CD4-positive, alpha-beta memory T cell (primary cell): ENCODE results near the gene LRRC53. TPM values are rescaled to one million over a fixed set of nuclear protein-coding genes. Genes with fewer than 3 reads are reported as not detected.
A peak's percentile ranks its signal among the peaks of the same experiment; 100 is the strongest.

Experiments used
- CTCF ChIA-PET: fragments of 350-600 bp; sonication (Branson Sonifier 250); formaldehyde crosslinking; loops from one replicate; lab custom pipeline; 2021; ENCODE audit warnings: inconsistent platforms; ENCODE audit not compliant: partially characterized antibody; lab: Charles Lee
- POLR2A ChIA-PET: fragments of 350-600 bp; sonication (Branson Sonifier 250); formaldehyde crosslinking; loops from one replicate; lab custom pipeline; 2021; ENCODE audit not compliant: partially characterized antibody; lab: Charles Lee
- DNase-seq, 5 donors: peaks; one replicate each; pipeline versions ENCODE4 v3.0.0 to v3.0.0-alpha.2; 2020 to 2022; ENCODE audit warnings: mixed read lengths in 1 of 5
- H3K27ac ChIP-seq: one replicate; pipeline ENCODE4 v1.7.0; 2013; ENCODE audit warnings: low read depth, low read length
- H3K27me3 ChIP-seq: 2 replicates; pipeline ENCODE4 v1.7.0; 2013; ENCODE audit warnings: mild to moderate bottlenecking, low read length, moderate library complexity; ENCODE audit not compliant: insufficient read depth
- H3K36me3 ChIP-seq: 2 replicates; pipeline ENCODE4 v1.7.0; 2013; ENCODE audit warnings: mild to moderate bottlenecking, low read length, moderate library complexity; ENCODE audit not compliant: insufficient read depth
- H3K4me1 ChIP-seq: 2 replicates; pipeline ENCODE4 v1.7.0; 2013; ENCODE audit warnings: mild to moderate bottlenecking, low read length, moderate library complexity; ENCODE audit not compliant: insufficient read depth
- H3K4me3 ChIP-seq, 2 donors: one replicate each; pipeline ENCODE4 v1.7.0; 2013; ENCODE audit warnings: low read length in 2 of 2, mild to moderate bottlenecking in 1 of 2
- H3K9me3 ChIP-seq, 2 donors: one replicate each; pipeline ENCODE4 v1.7.0; 2013; ENCODE audit warnings: low read length in 2 of 2, control low read depth in 1 of 2; ENCODE audit not compliant: control insufficient read depth in 1 of 2
- H3K27ac Mint-ChIP-seq, 7 donors: one replicate each; pipeline ENCODE4 v1.8.0; 2020 to 2021; ENCODE audit warnings: mixed read lengths in 7 of 7, mild to moderate bottlenecking in 6 of 7, inconsistent platforms in 3 of 7, moderate library complexity in 3 of 7
- H3K27me3 Mint-ChIP-seq, 2 donors: one replicate each; pipeline ENCODE4 v1.8.0; 2020 to 2021; ENCODE audit warnings: mixed read lengths in 2 of 2
- H3K36me3 Mint-ChIP-seq, 2 donors: one replicate each; pipeline ENCODE4 v1.8.0; 2020 to 2021; ENCODE audit warnings: mixed read lengths in 2 of 2, inconsistent platforms in 1 of 2, mild to moderate bottlenecking in 1 of 2
- H3K4me1 Mint-ChIP-seq, 4 donors: one replicate each; pipeline ENCODE4 v1.8.0; 2020 to 2021; ENCODE audit warnings: mixed read lengths in 4 of 4, mild to moderate bottlenecking in 1 of 4
- H3K4me3 Mint-ChIP-seq, 8 donors: one replicate each; pipeline ENCODE4 v1.8.0; 2020 to 2021; ENCODE audit warnings: mixed read lengths in 8 of 8, mild to moderate bottlenecking in 7 of 8, moderate library complexity in 6 of 8, inconsistent platforms in 3 of 8
- H3K9me3 Mint-ChIP-seq, 8 donors: one replicate each; pipeline ENCODE4 v1.8.0; 2020 to 2021; ENCODE audit warnings: mixed read lengths in 8 of 8, mild to moderate bottlenecking in 5 of 8, inconsistent platforms in 3 of 8, moderate library complexity in 1 of 8
- intact Hi-C: fragments of 100-400 bp; cut with micrococcal nuclease; formaldehyde crosslinking; loops from one replicate; pipeline ENCODE4 v1.15.1; 2023
- polyA plus RNA-seq, 2 donors: library from polyadenylated mRNA; unstranded; fragments of 300-500 nt; fragmentation: Illumina TruSeq; gene quantifications; one replicate each; pipeline ENCODE4 v1.2.3, GENCODE V29; 2021
- total RNA-seq, 2 experiments: library from RNA; stranded (reverse); gene quantifications; one replicate each; pipeline ENCODE4 v1.2.3, GENCODE V29; 2021

The LRRC53 gene
- total and polyA plus RNA-seq, 4 experiments from 2014 or later = not detected

- Mint-ChIP-seq H3K4me1 (no peaks in the 10 kb centered on the region), H3K27ac (no peak overlapping the region), H3K27me3 (no peaks in the 10 kb centered on the region), H3K9me3 (peaks cover 0 to 6% (median 0%) of the 10 kb centered on the region in 8 donors), H3K4me3 (no peak overlapping the region), H3K36me3 (no peaks in the 10 kb centered on the region)
- Histone ChIP-seq H3K27ac (no peak overlapping the region), H3K9me3 (no peaks in the 10 kb centered on the region), H3K27me3 (no peaks in the 10 kb centered on the region), H3K36me3 (no peaks in the 10 kb centered on the region), H3K4me1 (no peaks in the 10 kb centered on the region), H3K4me3 (no peak overlapping the region)
- ChIA-PET CTCF (no interaction called here), POLR2A (no interaction called here)
- intact Hi-C loops = no loop called here
- no peak for DNase-seq
Observed at GRCh38 chr1:74455390-74455789, 57.0 kb downstream of the LRRC53 start.

- intact Hi-C loops = no loop called here
- Histone ChIP-seq H3K4me3 (no peak overlapping the region), H3K27ac (no peak overlapping the region), H3K27me3 (no peaks in the 10 kb centered on the region), H3K9me3 (no peaks in the 10 kb centered on the region), H3K4me1 (no peaks in the 10 kb centered on the region), H3K36me3 (no peaks in the 10 kb centered on the region)
- Mint-ChIP-seq H3K4me1 (no peaks in the 10 kb centered on the region), H3K27me3 (no peaks in the 10 kb centered on the region), H3K27ac (no peak overlapping the region), H3K36me3 (no peaks in the 10 kb centered on the region), H3K9me3 (peaks cover 0 to 6% (median 0%) of the 10 kb centered on the region in 8 donors), H3K4me3 (no peak overlapping the region)
- ChIA-PET POLR2A (no interaction called here), CTCF (no interaction called here)
- DNase-seq = no peak
Observed at GRCh38 chr1:74453277-74453676, 59.1 kb downstream of the LRRC53 start.

GRCh38 chr1:74452035-74452434, 60.4 kb downstream of the LRRC53 start:
- H3K9me3 Mint-ChIP-seq = peaks cover 0 to 6% (median 0%) of the 10 kb centered on the region in 8 donors
- intact Hi-C loops = no loop called here

GRCh38 chr1:74437035-74437434, 75.4 kb downstream of the LRRC53 start:
- Mint-ChIP-seq H3K27ac (peak overlapping the region in 1 of 7 donors; percentile 19), H3K36me3 (no peaks in the 10 kb centered on the region), H3K4me3 (no peak overlapping the region), H3K4me1 (no peaks in the 10 kb centered on the region), H3K9me3 (peaks cover 0 to 4% (median 0%) of the 10 kb centered on the region in 8 donors), H3K27me3 (peaks cover 0 to 4% of the 10 kb centered on the region in 2 donors)
- no peak overlapping the region for H3K4me3 ChIP-seq
- ChIA-PET CTCF (no interaction called here), POLR2A (no interaction called here)
- no peak overlapping the region for H3K27ac ChIP-seq
- intact Hi-C loops = no loop called here
- DNase-seq = no peak
- H3K4me1 ChIP-seq = no peaks in the 10 kb centered on the region
- no peaks in the 10 kb centered on the region for H3K9me3 ChIP-seq
- no peaks in the 10 kb centered on the region for H3K27me3 ChIP-seq
- H3K36me3 ChIP-seq = no peaks in the 10 kb centered on the region

More at GRCh38 chr1:74452035-74452434, 60.4 kb downstream of the LRRC53 start:
- H3K27me3 Mint-ChIP-seq = no peaks in the 10 kb centered on the region
- H3K4me3 Mint-ChIP-seq = no peak overlapping the region
- H3K27ac Mint-ChIP-seq = no peak overlapping the region
- no peaks in the 10 kb centered on the region for H3K4me1 ChIP-seq
- H3K9me3 ChIP-seq = no peaks in the 10 kb centered on the region
- no peaks in the 10 kb centered on the region for H3K36me3 ChIP-seq
- H3K27me3 ChIP-seq = no peaks in the 10 kb centered on the region
- H3K27ac ChIP-seq = no peak overlapping the region
- no peaks in the 10 kb centered on the region for H3K36me3 Mint-ChIP-seq
- no peak overlapping the region for H3K4me3 ChIP-seq
- no peak for DNase-seq
- CTCF ChIA-PET = no interaction called here
- POLR2A ChIA-PET = no interaction called here
- no peaks in the 10 kb centered on the region for H3K4me1 Mint-ChIP-seq

- ChIA-PET CTCF (no interaction called here), POLR2A (no interaction called here)
- no peak for DNase-seq
- Histone ChIP-seq H3K27me3 (no peaks in the 10 kb centered on the region), H3K4me1 (no peaks in the 10 kb centered on the region), H3K9me3 (no peaks in the 10 kb centered on the region), H3K27ac (no peak overlapping the region), H3K4me3 (no peak overlapping the region), H3K36me3 (no peaks in the 10 kb centered on the region)
- Mint-ChIP-seq H3K4me3 (no peak overlapping the region), H3K36me3 (no peaks in the 10 kb centered on the region), H3K27me3 (peaks cover 0 to 4% of the 10 kb centered on the region in 2 donors), H3K27ac (no peak overlapping the region), H3K4me1 (no peaks in the 10 kb centered on the region), H3K9me3 (peaks cover 0 to 4% (median 0%) of the 10 kb centered on the region in 8 donors)
- intact Hi-C loops = no loop called here
Observed at GRCh38 chr1:74436078-74436477, 76.3 kb downstream of the LRRC53 start.

DNA sequence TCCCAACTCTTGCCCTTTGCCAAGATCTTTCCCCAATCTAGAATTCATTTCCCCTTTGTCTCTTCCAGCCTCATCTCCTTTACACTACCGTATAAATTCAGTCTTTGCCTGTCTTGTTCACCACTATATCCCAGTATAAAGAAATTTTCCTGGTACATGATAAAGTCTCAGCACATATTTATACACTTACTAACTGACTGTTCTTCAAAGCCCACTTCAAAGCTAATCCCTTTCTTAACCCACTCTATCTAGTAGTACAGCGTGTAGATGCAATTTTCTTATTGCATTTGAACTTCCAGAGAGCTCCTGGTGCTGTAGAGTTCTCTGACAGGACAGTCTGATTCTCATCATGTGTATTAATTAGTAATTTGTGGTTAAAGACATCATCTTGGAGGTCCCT, 78.1 kb downstream of the LRRC53 start:
- POLR2A ChIA-PET = no interaction called here
- Histone ChIP-seq H3K4me1 (no peaks in the 10 kb centered on the region), H3K27ac (no peak overlapping the region), H3K9me3 (no peaks in the 10 kb centered on the region), H3K36me3 (no peaks in the 10 kb centered on the region), H3K27me3 (no peaks in the 10 kb centered on the region), H3K4me3 (no peak overlapping the region)
- Mint-ChIP-seq H3K4me1 (no peaks in the 10 kb centered on the region), H3K36me3 (no peaks in the 10 kb centered on the region), H3K4me3 (no peak overlapping the region), H3K27ac (no peak overlapping the region), H3K9me3 (peaks cover 0 to 4% (median 0%) of the 10 kb centered on the region in 8 donors), H3K27me3 (peaks cover 0 to 4% of the 10 kb centered on the region in 2 donors)
- intact Hi-C loops = no loop called here
- CTCF ChIA-PET = no interaction called here
- DNase-seq = no peak

DNA sequence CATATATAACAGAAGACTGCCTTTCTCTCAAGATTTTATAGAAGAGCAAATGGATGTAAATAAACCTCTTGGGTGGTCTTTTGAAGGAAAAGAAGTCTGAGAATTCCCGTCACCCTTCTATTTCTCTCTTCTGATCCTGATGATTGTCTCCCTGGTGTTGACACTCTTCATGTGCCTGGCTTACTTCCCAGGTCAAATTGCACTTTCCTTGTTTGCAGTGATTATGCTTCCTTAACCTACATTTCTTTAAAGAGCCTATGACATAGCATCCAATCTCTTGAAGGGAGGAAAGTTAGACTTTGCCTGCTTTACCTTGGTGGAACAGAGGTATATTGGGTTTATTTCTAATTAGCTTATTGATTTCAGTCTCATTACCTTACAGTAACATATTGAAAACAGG, 80.1 kb downstream of the LRRC53 start:
- intact Hi-C loops = no loop called here

GRCh38 chr1:74431531-74431930, 80.9 kb downstream of the LRRC53 start:
- Mint-ChIP-seq H3K4me3 (no peak overlapping the region), H3K27ac (no peak overlapping the region), H3K36me3 (no peaks in the 10 kb centered on the region), H3K27me3 (no peaks in the 10 kb centered on the region), H3K9me3 (no peaks in the 10 kb centered on the region), H3K4me1 (no peaks in the 10 kb centered on the region)
- no peaks in the 10 kb centered on the region for H3K27me3 ChIP-seq
- intact Hi-C loops = no loop called here
- ChIA-PET POLR2A (no interaction called here), CTCF (no interaction called here)
- DNase-seq = no peak
- H3K4me1 ChIP-seq = no peaks in the 10 kb centered on the region
- no peaks in the 10 kb centered on the region for H3K36me3 ChIP-seq
- H3K4me3 ChIP-seq = no peak overlapping the region
- no peaks in the 10 kb centered on the region for H3K9me3 ChIP-seq
- no peak overlapping the region for H3K27ac ChIP-seq

More for the DNA sequence above, 80.1 kb downstream of the LRRC53 start:
- H3K4me3 ChIP-seq = no peak overlapping the region
- H3K27me3 Mint-ChIP-seq = peaks cover 0 to 2% of the 10 kb centered on the region in 2 donors
- H3K36me3 Mint-ChIP-seq = no peaks in the 10 kb centered on the region
- no peak overlapping the region for H3K4me3 Mint-ChIP-seq
- H3K27ac Mint-ChIP-seq = no peak overlapping the region
- no peaks in the 10 kb centered on the region for H3K4me1 ChIP-seq
- H3K4me1 Mint-ChIP-seq = no peaks in the 10 kb centered on the region
- ChIA-PET POLR2A (no interaction called here), CTCF (no interaction called here)
- H3K27me3 ChIP-seq = no peaks in the 10 kb centered on the region
- no peaks in the 10 kb centered on the region for H3K9me3 ChIP-seq
- H3K27ac ChIP-seq = no peak overlapping the region
- H3K36me3 ChIP-seq = no peaks in the 10 kb centered on the region
- DNase-seq = no peak
- peaks cover 0 to 3% (median 0%) of the 10 kb centered on the region in 8 donors for H3K9me3 Mint-ChIP-seq
